Smooth muscle cell (in vitro differentiated cells): ENCODE data around the gene GATA2. TPM values are rescaled to one million over a fixed set of nuclear protein-coding genes. Genes with fewer than 3 reads are reported as not detected.
A peak's percentile ranks its signal among the peaks of the same experiment; 100 is the strongest.

Experiments used
- DNase-seq: peaks from one replicate; lab custom pipeline; 2025; ENCODE audit not compliant: unreplicated experiment; lab: John Stamatoyannopoulos, UW
- H2AFZ ChIP-seq: fragments of 200-600 bp; sonication (generic); 2 replicates; pipeline ENCODE4 v1.6.0; 2016; ENCODE audit warnings: antibody characterized with exemption, low read depth, mild to moderate bottlenecking
- H3F3A ChIP-seq: fragments of 200-600 bp; sonication (generic); 2 replicates; pipeline ENCODE4 v1.6.0; 2017; ENCODE audit warnings: antibody characterized with exemption, low read depth
- H3K27ac ChIP-seq: fragments of 200-600 bp; sonication (generic); 2 replicates; pipeline ENCODE4 v1.5.1; 2016; ENCODE audit warnings: low read depth, mild to moderate bottlenecking
- H3K27me3 ChIP-seq: fragments of 200-600 bp; sonication (generic); 2 replicates; pipeline ENCODE4 v1.6.1; 2016; ENCODE audit warnings: low read depth, mild to moderate bottlenecking
- H3K36me3 ChIP-seq: fragments of 200-600 bp; sonication (generic); 2 replicates; pipeline ENCODE4 v1.5.1; 2016; ENCODE audit warnings: low read depth
- H3K4me1 ChIP-seq: fragments of 200-600 bp; sonication (generic); 2 replicates; pipeline ENCODE4 v1.5.1; 2016; ENCODE audit warnings: low read depth
- H3K4me2 ChIP-seq: fragments of 200-600 bp; sonication (generic); 2 replicates; pipeline ENCODE4 v1.6.0; 2016; ENCODE audit warnings: mild to moderate bottlenecking
- H3K4me3 ChIP-seq: fragments of 200-600 bp; sonication (generic); 2 replicates; pipeline ENCODE4 v1.5.1; 2016; ENCODE audit warnings: mild to moderate bottlenecking
- H3K79me2 ChIP-seq: fragments of 200-600 bp; sonication (generic); 2 replicates; pipeline ENCODE4 v1.6.0; 2016; ENCODE audit warnings: low read depth, mild to moderate bottlenecking
- H3K9ac ChIP-seq: fragments of 200-600 bp; sonication (generic); 2 replicates; pipeline ENCODE4 v1.6.0; 2016; ENCODE audit warnings: low read depth
- H3K9me3 ChIP-seq: fragments of 200-600 bp; sonication (generic); replicated peaks from 2 replicates; pipeline ENCODE4 v1.5.1; 2016; ENCODE audit warnings: low read depth
- H4K20me1 ChIP-seq: fragments of 200-600 bp; sonication (generic); 2 replicates; pipeline ENCODE4 v1.6.0; 2016; ENCODE audit warnings: low read depth
- WGBS: methylation state at CpG from one replicate; pipeline ENCODE4 v1.1.7; 2016; ENCODE audit warnings: low lambda C conversion rate; 5-methylcytosine and 5-hydroxymethylcytosine counted together
- polyA plus RNA-seq: library from polyadenylated mRNA; unstranded; fragments of >200 nt; fragmentation: Nextera tagmentation; extraction: Ambion mirVana; gene quantifications from 2 replicates; pipeline ENCODE4 v1.2.1, GENCODE V29; 2016
- total RNA-seq: library from RNA; depleted of rRNA; stranded (reverse); fragments of >200 nt; gene quantifications from 2 replicates; pipeline ENCODE4 v1.2.3, GENCODE V29; 2014
- TF ChIP-seq, protein P1 (sequence below): fragments of 200-600 bp; sonication (generic); IDR thresholded peaks from 2 replicates; pipeline ENCODE4 v1.5.1; 2017; ENCODE audit warnings: borderline replicate concordance, mild to moderate bottlenecking, antibody characterized with exemption; ENCODE audit not compliant: insufficient read depth, poor library complexity, severe bottlenecking

The GATA2 gene
- total and polyA plus RNA-seq, 2 experiments from 2014 or later = 5.8 to 6.8 TPM

DNA sequence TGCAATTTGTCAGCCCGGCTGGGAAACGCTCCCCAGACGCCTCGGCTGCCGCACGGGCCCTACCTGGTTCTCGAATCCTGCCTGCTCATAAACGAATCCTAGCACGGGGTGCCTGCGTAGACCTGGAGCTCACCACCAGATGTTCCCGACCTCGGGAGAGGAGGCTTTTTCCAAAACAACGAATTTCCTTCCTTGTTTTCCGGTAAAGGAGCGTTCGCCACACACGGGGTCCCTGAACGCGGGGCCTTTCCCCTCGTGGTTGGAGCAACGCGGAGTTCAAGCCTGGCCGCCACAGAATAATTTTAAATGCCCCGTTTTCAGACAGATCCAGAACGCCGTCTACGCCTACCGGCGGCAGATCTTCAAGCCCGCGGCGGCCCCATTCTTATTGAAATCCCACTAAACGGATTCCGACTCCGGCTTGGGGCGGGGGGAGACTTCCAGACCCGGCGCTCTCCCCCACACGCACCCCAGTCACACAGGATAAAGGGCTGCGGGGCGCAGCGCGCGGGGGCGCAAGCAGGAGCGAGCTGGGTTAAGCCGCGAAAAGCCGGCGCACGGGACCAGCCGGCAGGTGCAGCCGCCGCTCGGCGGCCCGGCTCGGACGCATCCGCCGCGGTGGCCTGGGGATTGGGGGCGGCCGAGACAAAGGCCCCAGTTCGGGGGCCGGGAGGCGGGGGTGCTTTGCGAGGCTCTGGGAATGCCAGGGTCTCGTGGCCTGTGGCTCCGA, 895 bp downstream of the GATA2 start:
- H3K79me2 ChIP-seq = peaks cover 5% of the 10 kb centered on the region

GRCh38 chr3:128491691-128491940, 1.4 kb downstream of the GATA2 start:
- peaks cover 9% of the 10 kb centered on the region for H3K79me2 ChIP-seq
- H4K20me1 ChIP-seq = peaks cover 65% of the 10 kb centered on the region
- H3K36me3 ChIP-seq = no peaks in the 10 kb centered on the region
- TF ChIP-seq, protein P1, sequence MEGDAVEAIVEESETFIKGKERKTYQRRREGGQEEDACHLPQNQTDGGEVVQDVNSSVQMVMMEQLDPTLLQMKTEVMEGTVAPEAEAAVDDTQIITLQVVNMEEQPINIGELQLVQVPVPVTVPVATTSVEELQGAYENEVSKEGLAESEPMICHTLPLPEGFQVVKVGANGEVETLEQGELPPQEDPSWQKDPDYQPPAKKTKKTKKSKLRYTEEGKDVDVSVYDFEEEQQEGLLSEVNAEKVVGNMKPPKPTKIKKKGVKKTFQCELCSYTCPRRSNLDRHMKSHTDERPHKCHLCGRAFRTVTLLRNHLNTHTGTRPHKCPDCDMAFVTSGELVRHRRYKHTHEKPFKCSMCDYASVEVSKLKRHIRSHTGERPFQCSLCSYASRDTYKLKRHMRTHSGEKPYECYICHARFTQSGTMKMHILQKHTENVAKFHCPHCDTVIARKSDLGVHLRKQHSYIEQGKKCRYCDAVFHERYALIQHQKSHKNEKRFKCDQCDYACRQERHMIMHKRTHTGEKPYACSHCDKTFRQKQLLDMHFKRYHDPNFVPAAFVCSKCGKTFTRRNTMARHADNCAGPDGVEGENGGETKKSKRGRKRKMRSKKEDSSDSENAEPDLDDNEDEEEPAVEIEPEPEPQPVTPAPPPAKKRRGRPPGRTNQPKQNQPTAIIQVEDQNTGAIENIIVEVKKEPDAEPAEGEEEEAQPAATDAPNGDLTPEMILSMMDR = no peak
- DNase-seq = no peak
- no peak overlapping the region for H3K9ac ChIP-seq
- 16% methylated on average over 19 of the region's 19 CpGs for WGBS
- H3K4me1 ChIP-seq = peaks cover 43% of the 10 kb centered on the region
- H3K4me3 ChIP-seq = no peak overlapping the region
- peaks cover 6% of the 10 kb centered on the region for H3F3A ChIP-seq
- H2AFZ ChIP-seq = no peak overlapping the region
- H3K27me3 ChIP-seq = peaks cover 72% of the 10 kb centered on the region
- no peaks in the 10 kb centered on the region for H3K9me3 ChIP-seq
- H3K4me2 ChIP-seq = peak overlapping the region; percentile 97
- H3K27ac ChIP-seq = no peak overlapping the region

More for the DNA sequence above, 895 bp downstream of the GATA2 start:
- Histone ChIP-seq H4K20me1 (peaks cover 68% of the 10 kb centered on the region), H3K36me3 (no peaks in the 10 kb centered on the region), H3K4me3 (peak overlapping the region; percentile 21), H3K27ac (no peak overlapping the region), H3K4me1 (peaks cover 39% of the 10 kb centered on the region), H3K9me3 (no peaks in the 10 kb centered on the region), H3F3A (peaks cover 6% of the 10 kb centered on the region), H2AFZ (no peak overlapping the region), H3K4me2 (peak overlapping the region; percentile 97), H3K9ac (no peak overlapping the region), H3K27me3 (peaks cover 77% of the 10 kb centered on the region)
- WGBS = 7% methylated on average over 69 of the region's 70 CpGs
- DNase-seq = no peak
- TF ChIP-seq, protein P1 = no peak

GRCh38 chr3:128490915-128491690, 1.9 kb downstream of the GATA2 start:
- TF ChIP-seq, protein P1 = no peak
- 18% methylated on average over 21 of the region's 23 CpGs for WGBS
- no peaks in the 10 kb centered on the region for H3K9me3 ChIP-seq
- H3F3A ChIP-seq = peaks cover 6% of the 10 kb centered on the region
- peaks cover 46% of the 10 kb centered on the region for H3K4me1 ChIP-seq
- peaks cover 9% of the 10 kb centered on the region for H3K79me2 ChIP-seq
- peaks cover 67% of the 10 kb centered on the region for H3K27me3 ChIP-seq
- H3K9ac ChIP-seq = no peak overlapping the region
- no peak overlapping the region for H2AFZ ChIP-seq
- no peaks in the 10 kb centered on the region for H3K36me3 ChIP-seq
- peaks cover 65% of the 10 kb centered on the region for H4K20me1 ChIP-seq
- no peak for DNase-seq
- peak overlapping the region; percentile 79 for H3K4me3 ChIP-seq
- no peak overlapping the region for H3K27ac ChIP-seq
- peak overlapping the region; percentile 97 for H3K4me2 ChIP-seq
